GM21786 (cell line): ENCODE measurements around the gene HERC5.
"Not testable (repeated sequence)": the region's sequence is repeated elsewhere in the genome, so short reads cannot be mapped to it uniquely, and the experiment has no call there.

Source experiments
- ATAC-seq: cut with Tn5 transposase; IDR thresholded peaks from one replicate; pipeline ENCODE4 v1.9.1; 2021; ENCODE audit not compliant: unreplicated experiment

The HERC5 gene

DNA sequence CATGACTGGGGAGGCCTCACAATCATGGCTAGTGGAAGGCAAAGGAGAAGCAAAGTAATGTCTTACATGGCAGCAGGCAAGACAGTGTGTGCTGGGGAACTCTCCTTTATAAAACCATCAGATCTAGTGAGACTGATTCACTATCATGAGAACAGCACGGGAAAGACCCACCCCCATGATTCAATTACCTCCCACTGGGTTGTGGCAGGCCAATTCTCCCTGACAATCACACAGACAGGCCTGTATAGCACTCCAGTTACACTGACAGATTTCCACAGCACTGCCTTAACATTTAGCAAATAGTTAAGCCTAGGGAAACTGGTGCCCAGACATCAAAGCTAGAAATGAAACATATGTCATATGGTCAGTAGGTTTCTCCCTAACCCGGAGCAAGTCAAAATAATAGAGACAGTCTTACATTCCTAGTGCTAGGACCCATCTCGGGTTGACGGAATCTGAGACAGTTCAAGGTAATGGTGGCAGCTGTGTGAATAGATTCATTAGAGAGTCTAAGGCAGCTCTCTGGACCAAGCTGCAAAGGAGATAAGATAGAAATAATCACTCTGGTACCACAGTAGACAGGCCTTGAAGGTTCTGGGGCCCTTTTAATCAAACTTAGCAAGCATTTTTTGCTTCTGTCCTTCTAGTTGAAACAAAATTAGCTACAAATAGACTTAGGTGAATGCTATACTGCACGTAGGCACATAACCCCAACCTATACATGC is 9.4 kb upstream of the HERC5 start:
- ATAC-seq = no peak

DNA sequence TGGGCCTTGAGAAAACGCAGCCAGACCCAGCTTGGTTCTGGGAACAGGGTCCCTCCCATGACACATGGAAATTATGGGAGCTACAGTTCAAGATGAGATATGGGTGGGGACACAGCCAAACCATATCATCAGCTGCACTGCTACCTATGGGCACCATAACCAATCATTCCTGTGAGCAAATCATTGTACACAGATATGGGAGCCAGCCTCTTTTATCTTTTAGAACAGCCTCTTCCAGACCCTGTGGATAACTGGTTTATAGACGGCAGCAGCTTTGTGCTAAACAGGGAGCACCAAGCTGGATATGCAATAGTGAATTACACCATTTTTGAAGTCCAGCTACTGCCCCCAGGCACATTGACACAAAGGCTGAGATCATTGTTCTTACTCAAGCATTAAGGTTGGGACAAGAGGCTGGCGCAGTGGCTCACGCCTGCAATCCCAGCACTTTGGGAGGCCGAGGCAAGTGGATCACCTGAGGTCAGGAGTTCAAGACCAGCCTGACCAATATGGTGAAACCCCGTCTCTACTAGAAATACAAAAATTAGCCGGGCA is 8.6 kb upstream of the HERC5 start:
- ATAC-seq = not testable (repeated sequence)

DNA sequence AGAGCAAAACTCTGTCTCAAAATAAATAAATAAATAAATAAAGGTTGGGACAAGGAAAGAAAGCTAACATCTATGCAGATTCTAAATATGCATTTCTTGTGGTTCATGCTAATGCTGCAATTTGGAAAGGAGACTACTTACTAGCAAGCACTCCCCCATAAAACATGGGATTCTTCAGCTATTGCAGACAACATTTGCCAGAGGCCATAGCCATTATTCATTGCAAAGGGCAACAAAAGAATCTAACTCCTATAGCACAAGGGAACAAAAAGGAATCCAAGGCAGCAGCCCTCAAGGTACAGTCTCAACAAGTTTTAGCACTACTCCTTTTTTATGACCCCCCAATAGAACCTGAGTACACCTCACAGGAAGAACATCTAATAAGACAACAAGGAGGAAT is 8.0 kb upstream of the HERC5 start:
- ATAC-seq = no peak

DNA sequence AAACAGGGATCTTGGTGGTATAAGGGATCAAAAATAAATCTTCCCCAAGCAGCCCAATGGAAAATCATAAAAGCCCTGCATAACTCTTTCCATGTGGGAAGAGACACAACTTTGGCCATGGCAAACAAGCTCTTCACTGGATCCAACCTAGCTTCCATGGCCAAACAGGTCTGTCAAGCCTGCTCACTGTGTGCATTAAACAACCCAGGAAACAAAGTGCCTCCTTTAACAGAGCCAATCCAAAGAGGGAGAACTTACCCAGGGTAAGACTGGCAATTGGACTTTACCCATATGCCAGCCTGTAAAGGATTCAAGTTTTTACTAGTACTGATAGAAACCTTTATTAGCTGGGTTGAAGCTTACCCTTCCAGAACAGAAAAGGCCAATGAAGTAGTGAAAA is 7.6 kb upstream of the HERC5 start:
- ATAC-seq = no peak

DNA sequence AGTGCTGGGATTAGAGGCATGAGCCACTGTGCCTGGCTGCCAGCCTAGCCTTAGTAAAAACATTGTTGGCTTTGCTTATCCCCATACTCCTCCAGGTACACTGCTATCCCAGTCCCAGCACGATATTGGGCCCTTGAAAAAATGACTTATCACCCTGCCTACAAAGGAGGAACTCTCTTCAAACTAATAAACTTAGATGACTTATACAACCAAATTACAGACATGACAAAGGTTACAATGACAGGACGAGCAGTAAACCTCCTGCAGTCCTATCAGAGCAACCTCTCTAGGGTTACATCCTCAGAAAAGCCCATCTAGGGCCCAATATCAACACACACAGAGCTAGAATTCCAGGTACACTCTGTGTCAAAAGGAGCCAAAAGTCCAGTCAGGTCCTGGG is 5.7 kb upstream of the HERC5 start:
- no peak for ATAC-seq

DNA sequence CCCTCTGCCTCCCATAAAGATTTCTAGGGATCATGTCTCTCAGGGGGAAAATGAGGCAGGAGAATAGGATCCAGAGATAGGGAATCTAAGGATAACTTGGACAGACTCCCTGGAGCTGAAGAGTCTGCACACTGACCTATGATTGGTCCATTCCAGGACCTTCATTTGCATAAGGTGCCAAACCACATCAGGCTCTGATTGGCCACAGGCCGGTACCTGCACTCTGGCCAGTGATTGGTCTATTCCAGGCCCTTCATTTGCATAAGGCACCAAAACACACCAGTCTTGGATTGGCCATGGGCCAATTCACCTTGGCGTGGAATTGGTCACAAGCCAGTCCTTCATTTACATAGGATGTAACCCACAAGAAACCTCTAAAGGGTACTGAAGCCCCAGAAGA is 4.0 kb upstream of the HERC5 start:
- no peak for ATAC-seq

DNA sequence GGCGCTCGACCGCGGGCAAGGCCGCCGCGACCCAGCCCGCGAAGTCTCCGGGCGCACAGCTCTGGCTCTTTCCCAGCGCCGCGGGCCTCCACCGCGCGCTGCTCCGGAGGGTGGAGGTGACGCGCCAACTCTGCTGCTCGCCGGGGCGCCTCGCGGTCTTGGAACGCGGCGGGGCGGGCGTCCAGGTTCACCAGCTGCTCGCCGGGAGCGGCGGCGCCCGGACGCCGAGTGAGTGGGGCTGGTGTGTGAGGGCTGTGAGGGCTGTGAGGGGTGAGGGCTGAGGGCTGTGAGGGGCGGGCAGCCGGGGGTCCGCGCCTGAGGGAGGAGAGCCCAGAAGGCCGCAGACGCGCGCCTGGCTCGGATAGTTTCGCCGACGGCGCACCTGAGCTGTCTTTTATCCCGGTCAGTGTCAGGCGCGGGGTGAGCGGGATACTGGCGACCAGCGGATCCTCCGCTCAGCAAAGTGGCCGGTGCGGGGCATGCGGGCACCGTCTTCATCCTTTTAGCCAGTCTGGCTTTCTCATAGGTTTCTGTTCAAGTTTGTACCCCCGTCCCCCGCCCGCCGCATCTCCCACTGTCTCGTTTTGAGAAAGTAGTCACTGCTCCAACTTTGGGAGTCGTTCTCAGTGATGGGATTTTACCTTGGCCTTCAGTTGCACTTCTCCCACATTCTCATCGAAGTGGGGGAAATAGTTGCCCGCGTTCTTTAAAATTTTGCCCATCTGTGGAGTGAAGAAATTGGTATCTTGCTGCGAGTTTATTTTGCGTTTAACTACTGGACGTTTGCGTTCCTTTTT is 586 bp downstream of the HERC5 start:
- ATAC-seq = peak; percentile 31

DNA sequence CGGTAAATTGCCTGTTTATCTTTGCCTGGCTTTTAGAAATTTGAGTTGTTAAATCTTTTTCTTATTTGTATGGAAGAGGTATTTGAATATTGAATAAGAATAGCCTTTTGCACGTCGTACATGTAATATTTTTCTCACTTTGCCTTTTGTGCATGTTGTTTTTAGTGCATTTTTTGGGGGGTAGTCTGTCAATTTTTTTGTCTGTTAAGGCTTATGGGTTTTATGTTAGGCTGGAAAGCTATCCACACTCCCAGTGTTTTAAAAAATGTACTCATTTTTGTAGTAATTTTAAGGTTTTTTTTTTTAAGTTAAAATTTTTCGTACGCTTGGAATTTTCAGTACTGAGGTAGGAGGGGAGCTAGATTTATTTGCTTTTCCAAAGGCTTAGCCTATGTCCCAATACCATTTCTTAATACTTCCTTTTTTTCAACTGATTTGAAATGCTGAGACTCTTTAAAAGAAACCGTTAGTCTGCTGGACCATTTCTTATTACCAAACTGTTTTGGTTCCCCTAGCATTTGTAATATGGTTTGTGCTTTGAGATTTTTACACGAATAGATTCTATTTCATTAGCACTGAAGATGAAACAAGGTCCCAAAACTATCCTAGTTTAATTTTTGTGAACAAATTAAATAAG is 1.3 kb downstream of the HERC5 start:
- ATAC-seq = no peak

DNA sequence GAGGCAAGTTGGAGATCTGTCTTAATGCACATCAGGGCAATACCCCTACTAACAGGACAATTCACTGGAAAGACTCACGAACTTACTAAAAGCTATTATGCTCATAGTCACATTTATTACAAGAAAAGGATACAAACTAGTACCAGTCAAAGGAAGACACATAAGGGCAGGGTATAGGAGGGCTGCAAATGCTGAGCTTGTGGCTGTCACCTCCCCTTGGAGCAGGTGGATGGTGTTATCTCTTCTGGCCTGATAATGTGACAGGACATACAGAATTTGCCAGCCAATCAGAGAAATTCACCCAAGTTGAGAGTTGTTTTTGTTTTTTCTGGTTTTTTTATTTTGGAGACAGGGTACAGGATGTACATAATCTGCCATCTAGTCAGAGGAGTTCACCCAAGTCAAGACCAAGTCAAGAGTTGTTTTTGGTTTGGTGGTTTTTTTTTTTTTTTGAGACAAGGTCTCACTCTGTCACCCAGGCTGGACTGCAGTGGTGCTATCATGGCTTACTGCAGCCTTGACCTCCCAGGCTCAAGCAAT is 8.8 kb downstream of the HERC5 start:
- no peak for ATAC-seq

DNA sequence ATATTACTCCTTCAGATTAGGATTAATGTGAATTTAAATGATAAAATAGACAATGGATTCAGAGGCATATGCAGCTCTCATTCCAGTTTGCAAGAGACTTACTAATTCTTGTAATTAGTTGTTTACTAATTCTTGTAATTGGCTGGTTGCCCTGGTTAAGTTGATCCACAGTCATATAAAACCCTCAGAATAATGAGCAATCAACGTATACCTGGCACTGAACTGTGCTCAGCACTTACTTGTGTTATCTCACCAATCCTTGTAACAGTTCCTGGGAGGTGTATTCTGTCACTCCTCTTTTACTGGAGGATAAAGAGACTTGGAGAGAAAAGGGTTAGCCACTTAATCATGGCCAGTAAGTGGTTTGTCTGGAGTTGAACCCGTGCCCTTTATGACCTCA is 10.5 kb downstream of the HERC5 start:
- ATAC-seq = no peak

DNA sequence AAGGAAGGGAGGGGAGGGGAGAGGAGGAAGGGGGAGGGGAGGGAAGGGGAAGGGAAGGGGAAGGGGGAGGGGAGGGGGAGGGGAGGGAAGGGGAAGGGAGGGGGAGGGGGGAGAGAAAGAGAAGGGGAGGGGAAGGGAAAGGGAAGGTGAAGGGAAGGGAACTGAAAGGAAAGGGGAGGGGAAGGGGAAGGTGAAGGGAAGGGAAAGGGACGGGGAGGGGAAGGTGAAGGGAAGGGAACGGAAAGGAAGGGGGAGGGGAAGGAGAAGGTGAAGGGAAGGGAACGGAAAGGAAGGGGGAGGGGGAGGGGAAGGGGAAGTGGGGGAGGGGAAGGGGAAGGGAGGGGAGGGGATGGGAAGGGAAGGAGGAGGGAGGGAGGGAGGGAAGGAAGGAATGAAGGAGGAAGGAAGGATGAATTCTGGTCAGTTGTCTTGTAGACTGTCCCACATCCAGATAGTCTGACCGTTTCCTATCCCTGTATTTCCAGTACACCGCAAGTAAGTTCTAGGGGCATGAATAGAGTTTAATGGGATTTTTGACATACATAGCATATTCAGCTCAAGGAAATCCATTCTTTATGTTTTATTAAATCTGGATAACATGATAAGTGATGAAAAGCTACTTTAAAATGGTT is 20.4 kb downstream of the HERC5 start:
- no peak for ATAC-seq

DNA sequence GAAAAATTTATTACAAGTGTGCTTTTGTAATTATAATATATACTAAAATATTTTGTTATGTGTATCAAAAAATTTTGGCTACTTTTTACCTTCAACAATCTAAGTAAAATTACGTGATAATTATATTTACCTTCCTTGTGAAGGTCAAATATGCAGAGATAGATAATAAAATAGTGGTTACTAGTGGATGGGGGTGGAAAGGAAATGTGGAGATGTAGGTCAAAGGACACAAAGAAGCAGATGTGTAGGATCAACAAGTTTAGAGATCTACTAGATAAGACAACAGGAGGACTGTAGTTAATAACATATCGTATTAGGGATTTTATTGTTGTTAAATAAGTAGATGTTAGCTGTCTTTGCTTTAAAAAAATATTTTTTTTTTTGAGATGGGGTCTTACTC is 21.3 kb downstream of the HERC5 start:
- no peak for ATAC-seq

DNA sequence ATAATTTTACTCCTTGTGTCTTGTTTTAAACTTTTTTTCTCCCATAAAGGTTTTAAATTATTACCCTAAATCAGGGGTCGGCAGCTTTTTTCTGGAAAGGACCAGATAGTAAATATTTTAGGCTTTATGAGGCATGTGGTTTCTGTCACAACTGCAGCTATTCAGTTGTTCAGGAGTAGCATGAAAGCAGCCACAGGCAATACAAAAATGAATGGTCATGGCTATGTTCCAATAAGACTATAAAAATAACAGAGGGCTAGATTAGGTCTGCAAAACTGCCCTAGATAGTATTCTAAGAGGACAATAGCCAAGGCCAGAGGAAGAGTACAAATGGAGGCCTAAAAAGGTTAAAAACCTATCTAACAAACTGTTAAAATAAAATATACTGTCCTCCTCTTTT is 24.6 kb downstream of the HERC5 start:
- no peak for ATAC-seq

DNA sequence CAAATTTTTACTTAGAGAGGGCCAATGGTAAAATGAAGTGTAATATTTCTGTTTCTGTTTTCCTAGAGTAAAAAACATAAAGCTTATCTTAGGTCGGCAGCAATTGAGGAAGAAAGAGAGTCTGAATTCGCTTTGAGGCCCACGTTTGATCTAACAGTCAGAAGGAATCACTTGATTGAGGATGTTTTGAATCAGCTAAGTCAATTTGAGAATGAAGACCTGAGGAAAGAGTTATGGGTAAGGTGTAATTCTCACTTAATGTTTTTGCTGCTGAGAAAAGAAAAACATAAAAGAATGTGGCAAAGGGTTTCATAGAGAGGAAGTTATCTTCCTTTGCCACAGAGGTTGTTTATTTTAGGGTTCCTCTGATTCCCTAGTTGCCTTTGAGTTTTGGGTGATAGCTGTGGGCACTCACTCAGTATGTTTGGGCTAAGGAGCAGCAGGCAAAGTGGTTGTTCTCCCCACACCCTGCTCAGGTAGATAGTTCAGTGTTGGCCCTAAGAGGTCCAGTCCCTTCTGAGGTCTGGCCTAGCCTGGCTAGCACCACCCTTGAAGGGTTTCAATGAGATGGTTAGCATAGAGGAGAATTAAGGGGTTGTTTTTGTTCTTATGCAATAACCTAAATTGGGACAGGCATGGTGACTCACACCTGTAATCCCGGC is 32.3 kb downstream of the HERC5 start:
- no peak for ATAC-seq

DNA sequence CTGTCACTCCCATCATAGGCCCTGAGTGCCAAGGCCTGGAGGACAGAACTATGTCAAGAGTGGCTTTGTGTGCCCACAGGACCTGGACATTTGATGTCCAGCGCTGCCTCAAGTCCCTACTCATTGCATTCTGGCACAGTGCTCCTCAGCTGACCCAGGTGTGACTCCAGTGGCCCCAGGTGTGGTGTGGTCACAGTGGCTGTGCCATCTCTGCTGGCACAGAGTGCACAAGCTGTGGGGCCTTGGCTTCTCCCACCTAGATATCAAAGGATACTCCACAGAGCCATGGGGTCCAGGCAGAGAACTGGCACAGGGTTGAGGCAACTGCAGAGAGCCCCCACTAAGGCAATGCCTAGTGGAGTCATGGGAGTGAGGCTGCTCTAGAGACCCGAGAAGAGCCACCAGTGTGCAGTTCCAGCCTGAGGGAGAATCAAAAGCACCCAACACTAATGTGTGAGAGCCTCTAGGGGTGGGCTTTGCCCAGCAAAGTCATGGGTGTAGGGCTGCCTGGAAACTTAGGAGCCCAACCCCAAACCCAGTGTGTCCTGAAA is 41.0 kb downstream of the HERC5 start:
- ATAC-seq = no peak

DNA sequence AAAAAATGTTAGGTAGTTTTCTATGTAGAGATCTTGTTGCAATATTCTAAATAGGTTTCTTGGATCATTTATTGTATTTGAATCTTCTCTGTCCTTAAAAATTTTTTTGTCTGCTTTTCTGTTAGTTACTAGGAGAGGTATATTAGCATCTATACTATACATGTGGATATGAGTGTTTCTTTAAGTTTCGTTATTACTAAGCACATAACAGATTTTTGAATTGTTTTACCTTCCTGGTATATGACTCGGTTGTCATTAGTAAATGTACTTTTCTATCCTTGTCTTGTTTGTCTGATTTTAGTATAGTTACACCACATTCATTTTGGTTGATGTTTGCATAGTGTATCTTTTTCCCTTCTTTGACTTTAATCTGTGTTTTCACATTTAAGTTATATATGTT is 46.4 kb downstream of the HERC5 start:
- ATAC-seq = no peak

DNA sequence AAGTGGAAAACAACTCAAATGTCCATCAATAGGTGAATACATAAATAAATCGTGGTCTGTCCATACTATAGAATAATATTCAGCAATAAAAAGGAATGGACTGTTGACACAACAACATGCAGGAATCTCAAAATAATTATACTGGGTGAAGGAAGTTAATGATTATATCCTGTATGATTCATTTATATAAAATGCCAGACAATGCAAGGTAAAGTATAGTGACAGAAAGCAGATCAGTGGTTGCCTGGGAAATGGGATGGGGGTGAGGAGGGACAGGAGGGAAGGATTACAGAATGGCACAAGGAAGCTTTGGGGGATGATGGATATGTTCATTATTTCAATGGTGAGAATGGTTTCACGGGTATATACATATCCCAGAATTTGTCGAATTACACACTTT is 54.3 kb downstream of the HERC5 start:
- no peak for ATAC-seq

DNA sequence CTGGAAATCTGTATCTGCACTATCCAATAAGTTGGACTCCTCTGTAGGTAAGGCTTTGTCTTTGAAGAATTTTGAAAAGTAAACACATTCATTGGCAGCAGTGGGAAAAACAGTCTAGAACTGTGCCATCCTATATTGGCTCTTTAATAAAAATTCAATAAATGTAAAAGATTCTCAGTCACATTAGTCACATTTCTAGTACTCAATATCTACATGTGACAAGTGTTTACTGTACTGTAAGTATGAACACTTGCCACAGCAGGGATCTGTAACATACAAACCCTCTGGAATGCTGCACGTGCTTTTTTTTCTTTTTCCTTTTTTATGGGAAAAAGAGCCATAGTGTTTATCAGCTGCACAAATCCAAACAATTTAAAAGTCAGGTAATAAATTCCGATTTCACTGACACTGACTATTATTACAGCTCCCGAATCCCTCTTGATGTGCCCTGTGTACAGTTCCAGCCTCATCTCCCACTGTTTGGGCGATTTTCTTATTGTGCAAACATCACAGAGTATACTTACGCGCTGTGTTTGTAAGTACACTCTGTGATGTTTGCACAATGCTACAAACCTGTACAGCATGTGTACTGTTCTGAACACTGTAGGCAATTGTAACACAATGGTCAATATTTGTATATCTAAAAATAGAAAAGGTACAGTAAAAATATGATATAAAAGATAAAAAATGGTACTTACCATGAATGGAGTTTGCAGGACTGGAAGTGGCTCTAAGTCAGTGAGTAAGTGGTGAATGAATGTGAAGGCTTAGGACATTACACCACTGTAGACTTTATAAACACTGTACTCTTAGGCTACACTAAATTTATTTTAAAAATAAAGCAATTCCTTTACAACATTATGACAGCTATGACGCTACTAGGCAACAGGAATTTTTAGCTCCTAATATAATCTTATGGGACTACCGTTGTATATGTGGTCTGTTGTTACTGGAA is 57.9 kb downstream of the HERC5 start:
- ATAC-seq = no peak

DNA sequence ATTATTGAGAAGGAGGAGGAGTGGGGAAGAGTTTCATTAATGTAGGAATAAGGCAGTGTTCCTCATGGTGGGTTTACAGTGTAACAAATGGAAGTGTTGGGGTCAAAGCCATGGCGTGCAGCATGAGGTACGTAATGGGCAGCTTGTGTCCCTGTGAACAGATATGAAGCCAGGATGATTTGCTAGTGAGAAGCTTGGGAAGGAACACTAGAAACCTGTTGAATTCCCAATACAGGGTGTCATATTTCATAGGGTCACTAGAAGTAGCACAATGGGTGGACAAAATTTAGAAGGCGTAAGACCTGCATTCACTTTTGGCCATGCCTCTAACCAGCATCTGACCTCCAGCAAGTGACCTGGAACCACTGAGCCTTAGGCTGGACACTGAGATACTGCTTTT is 59.8 kb downstream of the HERC5 start:
- no peak for ATAC-seq
